ENCODE measurements around the gene SHROOM4.

SHROOM4 gene

GRCh38 chrX:50805276-50805675 is 8.7 kb downstream of the SHROOM4 start:
- H3K79me2 ChIP-seq: no peaks in the 10 kb centered on the region
- no peak overlapping the region for H3K27ac ChIP-seq
- H3K4me1 ChIP-seq: peaks cover 4% of the 10 kb centered on the region
- H3K9ac ChIP-seq: no peak overlapping the region
- no peak overlapping the region for H2AFZ ChIP-seq
- no peak for TF ChIP-seq CTCF (IDR thresholded peaks at IDR 0.05)
- no peaks in the 10 kb centered on the region for H3K27me3 ChIP-seq (ENCODE audit: control insufficient read depth, insufficient read depth, low read length)
- H3K36me3 ChIP-seq (ENCODE audit: control insufficient read depth, insufficient read depth, low read length): no peaks in the 10 kb centered on the region
- no peak overlapping the region for H3K4me2 ChIP-seq (ENCODE audit: low read length)
- H3K9me3 ChIP-seq (ENCODE audit: control insufficient read depth, low read length): no peaks in the 10 kb centered on the region
- H3K4me3 ChIP-seq (ENCODE audit: low read depth, low read length): no peak overlapping the region

GRCh38 chrX:50801135-50801534 is 12.9 kb downstream of the SHROOM4 start:
- no peak overlapping the region for H2AFZ ChIP-seq
- H3K27me3 ChIP-seq (ENCODE audit: control insufficient read depth, insufficient read depth, low read length): no peaks in the 10 kb centered on the region
- H3K36me3 ChIP-seq (ENCODE audit: control insufficient read depth, insufficient read depth, low read length): no peaks in the 10 kb centered on the region
- H3K4me3 ChIP-seq (ENCODE audit: low read depth, low read length): no peak overlapping the region
- no peak overlapping the region for H3K27ac ChIP-seq
- H3K9me3 ChIP-seq (ENCODE audit: control insufficient read depth, low read length): no peaks in the 10 kb centered on the region
- no peaks in the 10 kb centered on the region for H3K79me2 ChIP-seq
- no peak for TF ChIP-seq CTCF (IDR thresholded peaks at IDR 0.05)
- peaks cover 4% of the 10 kb centered on the region for H3K4me1 ChIP-seq
- no peak overlapping the region for H3K9ac ChIP-seq
- H3K4me2 ChIP-seq (ENCODE audit: low read length): no peak overlapping the region

GRCh38 chrX:50799531-50799961 is 14.4 kb downstream of the SHROOM4 start:
- Histone ChIP-seq H3K27ac (no peak overlapping the region), H2AFZ (no peak overlapping the region), H3K4me1 (peaks cover 4% of the 10 kb centered on the region), H3K4me2 (ENCODE audit: low read length) (no peak overlapping the region), H3K9ac (no peak overlapping the region), H3K79me2 (no peaks in the 10 kb centered on the region), H3K36me3 (ENCODE audit: control insufficient read depth, insufficient read depth, low read length) (no peaks in the 10 kb centered on the region), H3K9me3 (ENCODE audit: control insufficient read depth, low read length) (no peaks in the 10 kb centered on the region), H3K27me3 (ENCODE audit: control insufficient read depth, insufficient read depth, low read length) (no peaks in the 10 kb centered on the region), H3K4me3 (ENCODE audit: low read depth, low read length) (no peak overlapping the region)
- TF ChIP-seq CTCF (IDR thresholded peaks at IDR 0.05): no peak

GRCh38 chrX:50798783-50799182 is 15.2 kb downstream of the SHROOM4 start:
- H3K36me3 ChIP-seq (ENCODE audit: control insufficient read depth, insufficient read depth, low read length): no peaks in the 10 kb centered on the region
- H3K4me1 ChIP-seq: peaks cover 4% of the 10 kb centered on the region
- H3K27me3 ChIP-seq (ENCODE audit: control insufficient read depth, insufficient read depth, low read length): no peaks in the 10 kb centered on the region
- no peak for TF ChIP-seq CTCF (IDR thresholded peaks at IDR 0.05)
- no peak overlapping the region for H3K9ac ChIP-seq
- no peaks in the 10 kb centered on the region for H3K79me2 ChIP-seq
- H3K27ac ChIP-seq: no peak overlapping the region
- H3K9me3 ChIP-seq (ENCODE audit: control insufficient read depth, low read length): no peaks in the 10 kb centered on the region
- H2AFZ ChIP-seq: no peak overlapping the region
- no peak overlapping the region for H3K4me2 ChIP-seq (ENCODE audit: low read length)
- no peak overlapping the region for H3K4me3 ChIP-seq (ENCODE audit: low read depth, low read length)

GRCh38 chrX:50787099-50787498 is 26.9 kb downstream of the SHROOM4 start:
- H3K27ac ChIP-seq: no peak overlapping the region
- H3K4me1 ChIP-seq: no peaks in the 10 kb centered on the region
- H3K4me3 ChIP-seq (ENCODE audit: low read depth, low read length): no peak overlapping the region
- H3K27me3 ChIP-seq (ENCODE audit: control insufficient read depth, insufficient read depth, low read length): no peaks in the 10 kb centered on the region
- TF ChIP-seq CTCF (IDR thresholded peaks at IDR 0.05): no peak
- no peaks in the 10 kb centered on the region for H3K36me3 ChIP-seq (ENCODE audit: control insufficient read depth, insufficient read depth, low read length)
- H3K9me3 ChIP-seq (ENCODE audit: control insufficient read depth, low read length): no peaks in the 10 kb centered on the region
- H2AFZ ChIP-seq: no peak overlapping the region
- no peak overlapping the region for H3K4me2 ChIP-seq (ENCODE audit: low read length)
- H3K9ac ChIP-seq: no peak overlapping the region
- H3K79me2 ChIP-seq: no peaks in the 10 kb centered on the region
